Tibial nerve (tissue), 3 donors: ENCODE data around the gene PDE2A.

ENCODE experiments used
- CTCF ChIP-seq, 5 experiments: fragments of 200-600 bp in 3 of 5; fragments of 450-650 bp in 2 of 5; sonication (generic) in 3 of 5; IDR thresholded peaks; one replicate each; pipeline ENCODE4 v1.5.1; 2016 to 2019; ENCODE audit warnings: antibody characterized with exemption in 5 of 5, mild to moderate bottlenecking in 3 of 5, moderate library complexity in 2 of 5
- POLR2A ChIP-seq, 2 donors: fragments of 450-650 bp; IDR thresholded peaks; one replicate each; pipeline ENCODE4 v1.6.1; 2017; ENCODE audit warnings: antibody characterized with exemption in 2 of 2, mild to moderate bottlenecking in 2 of 2, moderate library complexity in 2 of 2

- peak in 3 of 5 experiments; percentile 18 to 33 (median 19) for TF ChIP-seq CTCF (IDR thresholded peaks at IDR 0.05)
- TF ChIP-seq POLR2A (IDR thresholded peaks at IDR 0.05): no peak
Measured at GRCh38 chr11:72609045-72609444, 65.2 kb downstream of the PDE2A start.
